ENCODE measurements around the gene LRIT2. TPM values are rescaled to one million over a fixed set of nuclear protein-coding genes. Genes with fewer than 3 reads are reported as not detected.

The LRIT2 gene
- total and polyA plus RNA-seq, 9 of the 15 experiments (the other 6 are each of a cell fraction or from before 2014, with no cell fraction given), result not detected

DNA sequence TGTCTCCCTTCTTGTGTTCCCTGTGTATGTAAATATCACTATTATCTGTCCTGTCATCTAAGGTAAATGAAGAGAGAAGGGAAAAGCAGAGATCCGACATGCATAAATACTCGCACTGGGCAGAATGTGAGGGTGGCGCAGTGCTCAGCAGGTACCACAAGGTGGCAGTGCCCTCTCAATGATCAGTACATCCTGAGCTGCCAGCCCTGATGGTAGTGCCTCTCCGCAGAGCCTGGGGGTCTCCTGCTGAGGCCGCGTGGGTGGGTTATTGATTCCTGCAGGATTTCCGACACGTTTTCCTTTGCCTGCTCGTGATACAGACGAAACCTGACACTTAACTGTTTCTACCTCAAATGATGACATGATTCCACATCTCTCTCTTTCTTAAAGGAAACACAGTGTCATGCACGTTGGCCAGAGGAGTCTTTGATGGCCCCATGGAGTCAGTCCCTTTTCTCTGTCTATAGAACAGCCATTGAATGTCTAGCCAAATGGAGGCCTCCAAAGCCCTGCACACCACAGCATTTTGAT lies 39.3 kb upstream of the LRIT2 start (continued):
- TF ChIP-seq GTF3C2 (IDR thresholded peaks at IDR 0.05; ENCODE audit: borderline replicate concordance, extremely low read depth, insufficient read length), result no peak
- TF ChIP-seq REST (IDR thresholded peaks at IDR 0.05; ENCODE audit: borderline replicate concordance), result peak; percentile 88
- no peak for TF ChIP-seq REST (CRISPR knock-in tag; IDR thresholded peaks at IDR 0.05; ENCODE audit: low read depth)
- TF ChIP-seq NCOA6 (IDR thresholded peaks at IDR 0.05), result no peak
- TF ChIP-seq BHLHE40 (IDR thresholded peaks at IDR 0.05; ENCODE audit: low read length), result peak; percentile 36; the same call in 1 of the 2 replicates
- TF ChIP-seq ZNF780A (CRISPR knock-in tag; IDR thresholded peaks at IDR 0.05), result no peak
- no peak for TF ChIP-seq CSDE1 (IDR thresholded peaks at IDR 0.05)
- TF ChIP-seq ZNF518B (CRISPR knock-in tag; IDR thresholded peaks at IDR 0.05), result no peak
- no peak for TF ChIP-seq RBM15 (IDR thresholded peaks at IDR 0.05; ENCODE audit: insufficient read depth, low read length)
- no peak for TF ChIP-seq ARHGAP35 (IDR thresholded peaks at IDR 0.05; ENCODE audit: partially characterized antibody)
- no peak for TF ChIP-seq ZBTB1 (CRISPR knock-in tag; IDR thresholded peaks at IDR 0.05; ENCODE audit: borderline replicate concordance, low read depth)
- TF ChIP-seq SNRNP70 (optimal IDR thresholded peaks at IDR 0.05; ENCODE audit: low read depth, low read length), result no peak
- no peak for TF ChIP-seq NONO (IDR thresholded peaks at IDR 0.05; ENCODE audit: low read depth in 2 of 2, low read length in 1 of 2)

All from K562 (cell line).